ENCODE data around the gene PDE4D. TPM values are rescaled to one million over a fixed set of nuclear protein-coding genes. Genes with fewer than 3 reads are reported as not detected.

The PDE4D gene
- total and polyA plus RNA-seq, 2 donors (not counting 1 experiment from before 2014, with no cell fraction given), result 14.9 to 171 TPM

- DNase-seq (no peak), ATAC-seq (ENCODE audit: low read depth) (no peak)
- H3K27me3 ChIP-seq (replicated peaks in 1 of 4; ENCODE audit: control extremely low read depth in 1 of 4, control insufficient read depth in 3 of 4, insufficient read depth in 4 of 4, low read length in 3 of 4), result no peaks in the 10 kb centered on the region
- H3K36me3 ChIP-seq (replicated peaks in 1 of 2; ENCODE audit: control extremely low read depth in 1 of 2, control insufficient read depth in 1 of 2, extremely low read depth in 1 of 2, insufficient read depth in 2 of 2, low read length in 1 of 2), result no peaks in the 10 kb centered on the region
- H2AFZ ChIP-seq (ENCODE audit: insufficient read depth, low read depth, low read length, poor library complexity, severe bottlenecking), result no peak overlapping the region
- Mint-ChIP-seq H3K4me3 (no peak overlapping the region), H3K27ac (no peak overlapping the region), H3K27me3 (no peaks in the 10 kb centered on the region), H3K4me1 (peaks cover 5% of the 10 kb centered on the region), H3K9me3 (ENCODE audit: insufficient read depth) (no peaks in the 10 kb centered on the region)
- H3K27ac ChIP-seq (ENCODE audit: low read length in 2 of 2), result no peak overlapping the region
- no peak overlapping the region for H3K4me3 ChIP-seq (ENCODE audit: control extremely low read depth in 1 of 5, extremely low read depth in 1 of 5, insufficient read depth in 1 of 5, low read depth in 2 of 5, low read length in 4 of 5)
- H3K4me1 ChIP-seq (ENCODE audit: control insufficient read depth in 2 of 2, insufficient read depth in 2 of 2, low read length in 2 of 2), result no peaks in the 10 kb centered on the region
- H3K79me2 ChIP-seq (ENCODE audit: control insufficient read depth, insufficient read depth, low read length), result no peaks in the 10 kb centered on the region
- no peak overlapping the region for H3K4me2 ChIP-seq (replicated peaks; ENCODE audit: low read depth, low read length, poor library complexity, severe bottlenecking)
- TF ChIP-seq EZH2 (IDR thresholded peaks at IDR 0.05; ENCODE audit: borderline replicate concordance, insufficient read depth, low read depth, low read length, poor library complexity, severe bottlenecking), result no peak
- TF ChIP-seq, protein P1, sequence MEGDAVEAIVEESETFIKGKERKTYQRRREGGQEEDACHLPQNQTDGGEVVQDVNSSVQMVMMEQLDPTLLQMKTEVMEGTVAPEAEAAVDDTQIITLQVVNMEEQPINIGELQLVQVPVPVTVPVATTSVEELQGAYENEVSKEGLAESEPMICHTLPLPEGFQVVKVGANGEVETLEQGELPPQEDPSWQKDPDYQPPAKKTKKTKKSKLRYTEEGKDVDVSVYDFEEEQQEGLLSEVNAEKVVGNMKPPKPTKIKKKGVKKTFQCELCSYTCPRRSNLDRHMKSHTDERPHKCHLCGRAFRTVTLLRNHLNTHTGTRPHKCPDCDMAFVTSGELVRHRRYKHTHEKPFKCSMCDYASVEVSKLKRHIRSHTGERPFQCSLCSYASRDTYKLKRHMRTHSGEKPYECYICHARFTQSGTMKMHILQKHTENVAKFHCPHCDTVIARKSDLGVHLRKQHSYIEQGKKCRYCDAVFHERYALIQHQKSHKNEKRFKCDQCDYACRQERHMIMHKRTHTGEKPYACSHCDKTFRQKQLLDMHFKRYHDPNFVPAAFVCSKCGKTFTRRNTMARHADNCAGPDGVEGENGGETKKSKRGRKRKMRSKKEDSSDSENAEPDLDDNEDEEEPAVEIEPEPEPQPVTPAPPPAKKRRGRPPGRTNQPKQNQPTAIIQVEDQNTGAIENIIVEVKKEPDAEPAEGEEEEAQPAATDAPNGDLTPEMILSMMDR (IDR thresholded peaks at IDR 0.05), result no peak
- no peak overlapping the region for H3K9ac ChIP-seq (ENCODE audit: low read length)
- ChIA-PET POLR2A (no interaction called here), CTCF (no interaction called here)
- no peaks in the 10 kb centered on the region for H3K9me3 ChIP-seq (ENCODE audit: control extremely low read depth in 1 of 3, control insufficient read depth in 2 of 3, insufficient read depth in 1 of 3, low read length in 2 of 3)
- intact Hi-C loops (cut with micrococcal nuclease), result no loop called here
- H4K20me1 ChIP-seq (ENCODE audit: control insufficient read depth, insufficient read depth, low read length, poor library complexity, severe bottlenecking), result no peaks in the 10 kb centered on the region
- WGBS (ENCODE audit: insufficient coverage), result no CpG with 5 or more reads among the region's 3 CpGs
Measured at GRCh38 chr5:59260200-59260599, 633.3 kb downstream of the PDE4D start.

- H4K20me1 ChIP-seq (ENCODE audit: control insufficient read depth, insufficient read depth, low read length, poor library complexity, severe bottlenecking), result no peaks in the 10 kb centered on the region
- no peaks in the 10 kb centered on the region for H3K36me3 ChIP-seq (replicated peaks in 1 of 2; ENCODE audit: control extremely low read depth in 1 of 2, control insufficient read depth in 1 of 2, extremely low read depth in 1 of 2, insufficient read depth in 2 of 2, low read length in 1 of 2)
- no peak overlapping the region for H3K9ac ChIP-seq (ENCODE audit: low read length)
- no peak overlapping the region for H3K27ac ChIP-seq (ENCODE audit: low read length in 2 of 2)
- CTCF ChIA-PET, result no interaction called here
- H3K4me3 ChIP-seq (ENCODE audit: control extremely low read depth in 1 of 5, extremely low read depth in 1 of 5, insufficient read depth in 1 of 5, low read depth in 2 of 5, low read length in 4 of 5), result no peak overlapping the region
- Mint-ChIP-seq H3K4me1 (peaks cover 5% of the 10 kb centered on the region), H3K27ac (no peak overlapping the region), H3K27me3 (no peaks in the 10 kb centered on the region), H3K9me3 (ENCODE audit: insufficient read depth) (no peaks in the 10 kb centered on the region), H3K4me3 (no peak overlapping the region)
- intact Hi-C loops (cut with micrococcal nuclease), result no loop called here
- POLR2A ChIA-PET, result no interaction called here
- no peaks in the 10 kb centered on the region for H3K9me3 ChIP-seq (ENCODE audit: control extremely low read depth in 1 of 3, control insufficient read depth in 2 of 3, insufficient read depth in 1 of 3, low read length in 2 of 3)
- ATAC-seq (ENCODE audit: low read depth) (no peak), DNase-seq (no peak)
- WGBS (ENCODE audit: insufficient coverage), result no CpG with 5 or more reads among the region's 1 CpG
- H3K4me2 ChIP-seq (replicated peaks; ENCODE audit: low read depth, low read length, poor library complexity, severe bottlenecking), result no peak overlapping the region
- H3K4me1 ChIP-seq (ENCODE audit: control insufficient read depth in 2 of 2, insufficient read depth in 2 of 2, low read length in 2 of 2), result no peaks in the 10 kb centered on the region
- no peaks in the 10 kb centered on the region for H3K79me2 ChIP-seq (ENCODE audit: control insufficient read depth, insufficient read depth, low read length)
- TF ChIP-seq, protein P1 (IDR thresholded peaks at IDR 0.05), result no peak
- TF ChIP-seq EZH2 (IDR thresholded peaks at IDR 0.05; ENCODE audit: borderline replicate concordance, insufficient read depth, low read depth, low read length, poor library complexity, severe bottlenecking), result no peak
- no peak overlapping the region for H2AFZ ChIP-seq (ENCODE audit: insufficient read depth, low read depth, low read length, poor library complexity, severe bottlenecking)
- no peaks in the 10 kb centered on the region for H3K27me3 ChIP-seq (replicated peaks in 1 of 4; ENCODE audit: control extremely low read depth in 1 of 4, control insufficient read depth in 3 of 4, insufficient read depth in 4 of 4, low read length in 3 of 4)
Measured at GRCh38 chr5:59259237-59259636, 634.3 kb downstream of the PDE4D start.
